NCI-H2107 (cell line): ENCODE measurements around the gene RNF145.

Experiments used
- DNase-seq: peaks from one replicate; lab custom pipeline; 2025; lab: John Stamatoyannopoulos, UW

RNF145 gene

DNA sequence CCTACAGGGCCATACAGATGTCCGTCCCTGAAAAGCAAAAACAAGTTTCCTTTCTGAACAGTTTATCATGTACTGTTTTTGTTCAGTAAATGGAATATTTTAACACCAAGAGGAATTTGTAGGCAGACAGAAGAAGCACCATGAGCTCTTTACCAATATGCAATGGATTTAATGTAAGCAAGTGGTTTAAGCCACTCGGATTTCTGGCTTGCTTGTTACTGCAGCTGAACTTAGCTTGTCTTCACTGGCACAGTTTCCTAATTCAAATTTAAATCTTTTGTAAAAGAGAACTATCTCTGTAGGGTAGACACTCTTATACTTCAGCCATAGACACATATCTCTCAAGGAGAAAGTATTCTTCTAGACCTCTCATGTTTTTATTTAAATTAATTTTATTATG, 96.9 kb downstream of the RNF145 start:
- DNase-seq = no peak
